Measurements from ENCODE around the gene ZNF524.
"Not testable (repeated sequence)": the region's sequence is repeated elsewhere in the genome, so short reads cannot be mapped to it uniquely, and the experiment has no call there.

ZNF524 gene

DNA sequence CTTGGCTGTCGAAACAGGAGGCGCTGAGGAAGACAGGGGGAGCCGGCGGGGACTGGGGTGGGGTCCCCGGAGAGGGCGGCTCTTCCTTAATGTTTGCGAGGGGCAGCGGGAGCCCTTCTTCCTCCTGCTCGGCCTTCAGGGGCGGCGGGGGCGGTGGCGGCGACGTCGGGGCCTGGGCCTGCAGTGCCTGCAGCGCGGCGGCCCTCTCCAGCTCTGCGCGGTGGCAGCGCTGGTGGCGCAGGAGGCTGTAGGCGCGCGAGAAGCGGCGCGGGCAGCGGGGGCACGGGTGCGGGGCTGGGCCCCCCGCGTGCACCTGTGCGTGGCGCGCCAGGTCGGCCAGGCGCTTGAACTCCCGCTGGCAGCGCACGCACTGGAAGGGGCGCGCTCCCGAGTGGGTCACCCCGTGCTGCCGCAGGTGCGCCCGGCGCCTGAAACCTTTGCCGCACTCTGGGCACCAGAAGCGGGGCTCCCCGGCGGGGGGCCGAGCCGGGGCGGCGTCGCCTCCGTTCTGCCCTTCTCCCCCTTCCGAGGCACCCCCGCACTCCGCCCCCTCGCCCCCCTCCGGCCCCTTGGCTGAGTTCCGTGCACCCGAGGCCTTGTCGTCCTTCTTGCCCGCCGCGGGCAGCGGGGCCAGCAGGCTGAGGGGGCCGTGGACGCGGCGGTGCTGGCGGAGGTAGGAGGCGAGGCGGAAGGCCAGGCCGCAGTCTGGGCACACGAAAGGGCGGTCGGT is 21.9 kb upstream of the ZNF524 start:
- FAIRE-seq, result no peak
- TF ChIP-seq POLR2A (IDR thresholded peaks at IDR 0.05; ENCODE audit: low read depth, low read length), result no peak
- DNase-seq (ENCODE audit: insufficient read length, low spot score), result no peak

- TF ChIP-seq POLR2A (IDR thresholded peaks at IDR 0.05; ENCODE audit: low read depth, low read length), result no peak
- no peak for DNase-seq (ENCODE audit: insufficient read length, low spot score)
- FAIRE-seq, result no peak
These were observed 21.0 kb upstream of the ZNF524 start for GRCh38 chr19:55578761-55579747.

GRCh38 chr19:55579766-55580621 is 20.1 kb upstream of the ZNF524 start:
- DNase-seq (ENCODE audit: insufficient read length, low spot score), result peak; percentile 73
- peak; percentile 35 for TF ChIP-seq POLR2A (IDR thresholded peaks at IDR 0.05; ENCODE audit: low read depth, low read length)
- FAIRE-seq, result no peak

GRCh38 chr19:55580628-55581144 is 19.4 kb upstream of the ZNF524 start, which contains the start of gene ZNF579:
TSS of gene ZNF579 (minus strand) at chr19:55580848. CDS start at chr19:55579639, 1,209 bp downstream.
- FAIRE-seq, result no peak

DNA sequence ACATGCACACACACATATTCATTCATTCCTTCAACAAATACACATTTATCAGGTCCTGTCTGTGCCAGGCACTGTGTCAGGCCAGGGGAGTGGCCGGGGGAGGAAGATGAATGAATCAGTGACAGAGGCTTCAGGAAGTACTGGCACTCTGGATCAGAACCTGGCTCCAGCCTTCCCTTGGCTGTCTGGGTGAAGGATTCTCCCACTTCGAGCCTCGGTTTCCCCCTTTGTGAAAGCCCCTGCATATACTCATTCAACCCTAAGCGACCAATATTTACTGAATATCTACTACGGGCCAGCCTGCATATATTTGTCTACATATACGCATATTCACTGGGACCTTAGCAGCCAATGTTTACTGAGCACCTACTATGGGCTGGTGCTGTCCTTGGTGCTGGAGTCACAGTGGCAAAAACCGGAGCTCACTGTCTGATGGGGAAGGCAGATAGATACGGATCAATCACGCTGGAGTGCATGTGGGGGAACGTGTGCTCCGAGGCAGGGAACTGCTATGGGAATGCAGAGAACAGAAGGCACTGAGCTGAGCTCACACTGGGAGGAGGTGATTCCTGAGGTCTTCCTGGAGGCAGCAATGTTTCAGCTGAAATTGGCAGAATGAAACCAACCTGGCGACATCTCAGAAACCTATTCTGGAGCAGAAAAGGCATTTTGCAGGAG is 18.8 kb upstream of the ZNF524 start:
- TF ChIP-seq POLR2A (IDR thresholded peaks at IDR 0.05; ENCODE audit: low read depth, low read length), result no peak
- FAIRE-seq (no peak), DNase-seq (ENCODE audit: insufficient read length, low spot score) (no peak)

More at GRCh38 chr19:55580628-55581144, 19.4 kb upstream of the ZNF524 start, which contains the start of gene ZNF579:
- DNase-seq (ENCODE audit: insufficient read length, low spot score), result peak; percentile 97
- TF ChIP-seq POLR2A (IDR thresholded peaks at IDR 0.05; ENCODE audit: low read depth, low read length), result peak; percentile 38

DNA sequence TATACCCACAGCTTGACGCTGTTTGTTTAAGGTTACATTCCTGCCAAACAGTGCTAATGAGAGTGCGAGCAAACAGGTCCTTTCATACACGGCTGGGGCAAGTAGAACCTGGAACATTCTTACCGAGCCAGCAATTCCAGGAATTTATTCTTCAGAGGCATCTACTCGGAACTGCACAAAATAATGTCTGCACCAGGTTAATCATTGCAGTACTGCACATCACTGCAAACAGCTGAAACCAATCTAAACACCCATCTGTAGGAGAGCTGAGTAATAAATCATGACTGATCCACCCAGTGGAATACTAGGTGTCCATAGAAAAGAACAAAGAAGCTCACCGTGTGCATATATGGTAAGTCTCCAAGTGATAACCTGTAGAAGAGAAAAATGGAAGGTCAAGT is 18.3 kb upstream of the ZNF524 start:
- FAIRE-seq, result no peak
- no peak for DNase-seq (ENCODE audit: insufficient read length, low spot score)
- TF ChIP-seq POLR2A (IDR thresholded peaks at IDR 0.05; ENCODE audit: low read depth, low read length), result no peak

GRCh38 chr19:55582284-55582683 is 17.8 kb upstream of the ZNF524 start:
- FAIRE-seq; DNase-seq (ENCODE audit: insufficient read length, low spot score): not testable (repeated sequence)

DNA sequence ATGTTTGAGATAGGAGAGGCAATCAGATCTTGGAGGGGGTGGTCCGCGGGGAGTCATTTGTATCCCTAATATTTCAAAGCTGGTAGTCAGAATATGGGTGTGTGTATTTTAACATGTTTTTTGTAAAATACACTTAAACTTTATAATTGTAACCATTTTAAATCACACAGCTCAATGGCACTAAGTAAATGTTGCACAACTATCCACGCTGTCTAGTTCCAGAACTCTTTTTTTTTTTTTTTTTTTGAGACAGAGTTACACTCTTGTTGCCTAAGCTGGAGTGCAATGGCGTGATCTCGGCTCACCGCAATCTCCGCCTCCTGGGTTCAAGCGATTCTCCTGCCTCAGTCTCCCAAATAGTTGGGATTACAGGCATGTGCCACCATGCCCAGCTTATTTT is 16.2 kb upstream of the ZNF524 start:
- not testable (repeated sequence) for FAIRE-seq; DNase-seq (ENCODE audit: insufficient read length, low spot score)

- no peak for TF ChIP-seq POLR2A (IDR thresholded peaks at IDR 0.05; ENCODE audit: low read depth, low read length)
- FAIRE-seq, result no peak
- no peak for DNase-seq (ENCODE audit: insufficient read length, low spot score)
These were observed 15.2 kb upstream of the ZNF524 start for GRCh38 chr19:55584871-55585270.

- DNase-seq (ENCODE audit: insufficient read length, low spot score) (peak; percentile 97), FAIRE-seq (no peak)
- 0 out of 2 replicates have a peak, but pooled peaks have one; percentile 22 for TF ChIP-seq POLR2A (IDR thresholded peaks at IDR 0.05; ENCODE audit: low read depth, low read length)
These were observed 14.3 kb upstream of the ZNF524 start for GRCh38 chr19:55585658-55586339.

DNA sequence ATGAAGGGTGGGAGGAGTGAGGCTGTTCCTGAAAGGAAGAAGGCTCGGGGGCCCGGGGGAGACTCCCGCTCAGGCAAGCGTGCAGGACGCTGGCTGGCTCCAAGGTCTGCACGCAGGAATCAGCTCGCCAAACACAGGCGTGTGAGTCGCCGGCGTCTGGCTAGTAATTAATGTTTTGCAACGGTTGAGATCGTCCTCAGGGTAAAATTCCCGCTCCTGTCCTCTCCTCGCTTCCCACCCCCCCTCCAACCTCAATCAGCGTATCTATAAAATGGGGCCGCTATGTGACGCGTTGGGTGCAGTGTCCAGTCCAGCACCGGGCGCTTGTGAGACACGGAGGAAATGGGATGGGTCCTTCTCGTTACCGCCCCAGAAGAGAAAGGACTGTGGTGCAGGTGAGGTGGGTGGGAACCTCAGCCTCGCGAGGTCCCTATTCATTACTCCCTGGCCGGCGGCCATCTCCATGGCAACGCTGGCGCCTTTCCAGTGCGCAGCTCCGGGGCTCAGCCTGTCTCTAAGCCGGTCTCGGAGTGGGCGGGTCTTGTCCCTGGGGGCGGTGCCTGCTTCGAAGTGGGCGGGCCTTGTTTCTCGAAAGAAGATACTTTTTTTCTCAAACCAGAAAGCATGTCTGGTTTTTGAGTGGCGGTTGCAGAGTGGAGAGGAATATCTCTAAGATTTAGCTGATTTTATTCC is 13.0 kb upstream of the ZNF524 start:
- TF ChIP-seq POLR2A (IDR thresholded peaks at IDR 0.05; ENCODE audit: low read depth, low read length), result no peak
- peak; percentile 20 for FAIRE-seq
- peak; percentile 99 for DNase-seq (ENCODE audit: insufficient read length, low spot score)

- DNase-seq (ENCODE audit: insufficient read length, low spot score) (no peak), FAIRE-seq (no peak)
- TF ChIP-seq POLR2A (IDR thresholded peaks at IDR 0.05; ENCODE audit: low read depth, low read length), result no peak
These were observed 11.3 kb upstream of the ZNF524 start for GRCh38 chr19:55588738-55589137.
